K562 (cell line): ENCODE results near the gene ABCF2. TPM values are rescaled to one million over a fixed set of nuclear protein-coding genes. Genes with fewer than 3 reads are reported as not detected.

Source experiments
- ATAC-seq: fragments of 200-7000 bp; cut with Tn5 transposase; 3 replicates; pipeline ENCODE4 v1.9.1; 2020; ENCODE audit warnings: moderate library complexity
- BruUV-seq: library from RNA; stranded (reverse); fragments of 400-500 nt; replicated peaks from 2 replicates; lab custom pipeline; 2021; lab: Mats Ljungman, UMichigan
- CTCF ChIA-PET: fragments of 300-600 bp; formaldehyde crosslinking; extraction: SDS; loops from one replicate; lab custom pipeline; 2021; ENCODE audit warnings: low intra/inter-chr PET ratio; lab: Yijun Ruan, JAX
- POLR2A ChIA-PET: fragments of 300-600, 350-650 bp; sonication (Branson Sonifier 250); formaldehyde crosslinking; extraction: SDS; loops from one replicate; lab custom pipeline; 2021; ENCODE audit warnings: antibody characterized with exemption, inconsistent platforms; lab: Yijun Ruan, JAX
- DNase-seq, 4 experiments: peaks; one replicate each; pipeline versions ENCODE4 v3.0.0 to v3.0.0-alpha.2; 2011 to 2018; ENCODE audit warnings: low spot score in 3 of 4, mixed read lengths in 3 of 4; ENCODE audit errors: extremely low read depth in 1 of 4
- FAIRE-seq: peaks from 2 replicates; lab custom pipeline; 2011; peaks lifted over from hg19 to GRCh38; lab: Jason Lieb, UNC
- H2AFZ ChIP-seq: 2 replicates; pipeline ENCODE4 v1.6.0; 2011; ENCODE audit warnings: low read depth, low read length, control low read depth, inconsistent platforms
- H3K27ac ChIP-seq: fragments of 200-600 bp; 3 replicates; pipeline ENCODE4 v1.8.0; 2011; ENCODE audit warnings: low read depth, mild to moderate bottlenecking, control low read depth, inconsistent platforms, low read length, moderate library complexity, mixed read lengths; ENCODE audit errors: extremely low read depth
- H3K27me3 ChIP-seq, 2 experiments: fragments of 300-600 bp in 1 of 2; 2 replicates in 1 of 2; 3 replicates in 1 of 2; pipeline versions ENCODE4 v1.6.0 to v1.8.0; 2011; ENCODE audit warnings: inconsistent platforms in 2 of 2, low read length in 2 of 2, mild to moderate bottlenecking in 1 of 2, mixed read lengths in 1 of 2, moderate library complexity in 1 of 2; ENCODE audit not compliant: control insufficient read depth in 2 of 2, insufficient read depth in 2 of 2
- H3K36me3 ChIP-seq: fragments of 300-600 bp; 3 replicates; pipeline ENCODE4 v1.8.0; 2011; ENCODE audit warnings: mild to moderate bottlenecking, low read length, inconsistent platforms; ENCODE audit not compliant: control insufficient read depth, insufficient read depth
- H3K4me1 ChIP-seq, 2 experiments: fragments of 200-600 bp in 1 of 2; replicated peaks in 1 of 2; 2 replicates in 1 of 2; 3 replicates in 1 of 2; pipeline versions ENCODE4 v1.5.1 to v1.8.0; 2011; ENCODE audit warnings: inconsistent platforms in 2 of 2, low read length in 2 of 2, mild to moderate bottlenecking in 1 of 2, mixed read lengths in 1 of 2, moderate library complexity in 1 of 2; ENCODE audit not compliant: control insufficient read depth in 2 of 2, insufficient read depth in 2 of 2
- H3K4me2 ChIP-seq: 2 replicates; pipeline ENCODE4 v1.6.1; 2011; ENCODE audit warnings: low read length, control low read depth, inconsistent platforms, mixed read lengths; ENCODE audit not compliant: insufficient read depth
- H3K4me3 ChIP-seq: fragments of 200-600 bp; sonication (generic), shearing (Covaris generic); 2 replicates; pipeline ENCODE4 v1.5.1; 2016; ENCODE audit warnings: control low read depth, inconsistent platforms
- H3K79me2 ChIP-seq: fragments of 200-600 bp; 3 replicates; pipeline ENCODE4 v1.8.0; 2011; ENCODE audit warnings: low read length, inconsistent platforms; ENCODE audit not compliant: control insufficient read depth, insufficient read depth
- H3K9ac ChIP-seq, 2 experiments: 2 replicates each; pipeline versions ENCODE4 v1.6.0 to v1.6.1; 2011; ENCODE audit warnings: low read depth in 2 of 2, low read length in 2 of 2, control low read depth in 1 of 2, inconsistent platforms in 1 of 2, mild to moderate bottlenecking in 1 of 2, mixed read lengths in 1 of 2; ENCODE audit not compliant: insufficient read depth in 1 of 2
- H3K9me1 ChIP-seq: one replicate; pipeline ENCODE4 v1.6.0; 2011; ENCODE audit warnings: inconsistent platforms, mild to moderate bottlenecking, low read length, moderate library complexity; ENCODE audit not compliant: control insufficient read depth, insufficient read depth
- H3K9me3 ChIP-seq: replicated peaks from 2 replicates; pipeline ENCODE4 v1.5.1; 2011; ENCODE audit warnings: low read depth, low read length, inconsistent platforms; ENCODE audit not compliant: control insufficient read depth, insufficient read depth
- H4K20me1 ChIP-seq: replicated peaks from 2 replicates; pipeline ENCODE4 v1.6.1; 2011; ENCODE audit warnings: low read length, inconsistent platforms, mixed read lengths; ENCODE audit not compliant: control insufficient read depth, insufficient read depth
- IRF2 ChIP-seq: sonication (generic); formaldehyde crosslinking; IDR thresholded peaks from 2 replicates; pipeline ENCODE4 v1.8.1; 2022; ENCODE audit warnings: mild to moderate bottlenecking, missing genetic modification reagents
- PKNOX1 ChIP-seq: fragments of 450-650 bp; IDR thresholded peaks from 2 replicates; pipeline ENCODE4 v1.6.1; 2016
- USF1 ChIP-seq: sonication (generic); formaldehyde crosslinking; IDR thresholded peaks from 2 replicates; pipeline ENCODE4 v1.9.0; 2022; ENCODE audit warnings: mild to moderate bottlenecking, missing genetic modification reagents
- ZKSCAN3 ChIP-seq: fragments of 250-450 bp; sonication (Bioruptor Pico); IDR thresholded peaks from 2 replicates; pipeline ENCODE4 v1.4.0; 2020
- WGBS: fragments of 100-300 bp; shearing (Covaris generic); methylation state at CpG from one replicate; pipeline ENCODE4 v1.1.6; 2016; ENCODE audit warnings: low coverage, mixed read lengths; ENCODE audit not compliant: insufficient coverage; ENCODE audit errors: missing lambda C conversion rate; 5-methylcytosine and 5-hydroxymethylcytosine counted together
- in situ Hi-C: fragments of 300-500 bp; cut with MboI; formaldehyde crosslinking; loops from 4 replicates; pipeline ENCODE4 v1.15.0; 2018; ENCODE audit warnings: inconsistent platforms, mixed read lengths
- intact Hi-C: fragments of 100-400 bp; cut with micrococcal nuclease; formaldehyde crosslinking; loops from 2 replicates; pipeline ENCODE4 v1.14.2; 2022
- polyA plus RNA-seq, 8 experiments: library from polyadenylated mRNA; depleted of rRNA in 4 of 8; stranded (reverse) in 5 of 8; unstranded in 3 of 8; fragments of >200 nt; fragmentation: Nextera tagmentation in 2 of 8; fragmentation: Illumina TruSeq in 1 of 8; extraction: Ambion mirVana in 2 of 8; extraction: Trizol in 1 of 8; gene quantifications; 2 replicates each; pipeline versions ENCODE4 v1.2.1 to v1.2.3, GENCODE V29; 2011 to 2014; ENCODE audit warnings: inconsistent platforms in 1 of 8, missing spikeins in 1 of 8
- total RNA-seq, 7 experiments: library from RNA; depleted of rRNA in 6 of 7; stranded (reverse); fragments of >200 nt in 6 of 7; fragmentation: Illumina TruSeq in 2 of 7; extraction: Trizol in 2 of 7; gene quantifications; 2 replicates each; pipeline versions ENCODE4 v1.2.1 to v1.2.3, GENCODE V29; 2011 to 2021; ENCODE audit warnings: low replicate concordance in 1 of 7
- TF ChIP-seq, protein P1 (sequence below): fragments of 250-450 bp; sonication (Bioruptor Pico); IDR thresholded peaks from 2 replicates; pipeline ENCODE4 v1.4.0; 2020; ENCODE audit warnings: borderline replicate concordance

Gene ABCF2
- total and polyA plus RNA-seq, 9 of the 15 experiments (the other 6 are each of a cell fraction or from before 2014, with no cell fraction given), result 62.1 to 224 (median 113) TPM

GRCh38 chr7:151194188-151194587 is 32.8 kb downstream of the ABCF2 start:
- intact Hi-C loops, result loop anchor here (5.0 kb wide), 1 partner anchor 48 kb away; no protein-coding TSS in a partner anchor
- in situ Hi-C loops, result no loop called here
- Histone ChIP-seq H3K9me3 (no peaks in the 10 kb centered on the region), H3K9me1 (no peaks in the 10 kb centered on the region), H4K20me1 (peaks cover 24% of the 10 kb centered on the region), H3K9ac (peak overlapping the region in 1 of 2 experiments; percentile 1; a peak in 1 of 4 replicates), H3K27me3 (peaks cover 79 to 92% of the 10 kb centered on the region in 2 experiments), H3K79me2 (no peaks in the 10 kb centered on the region), H3K4me1 (peaks cover 0 to 3% of the 10 kb centered on the region in 2 experiments; a peak in 1 of 5 replicates), H3K4me2 (no peak overlapping the region), H3K4me3 (no peak overlapping the region), H3K27ac (no peak overlapping the region), H2AFZ (no peak overlapping the region), H3K36me3 (no peaks in the 10 kb centered on the region)
- ChIA-PET POLR2A (interaction anchor here (0.5 to 1.8 kb wide), 4 partner anchors 12 to 55 kb away, joined by 3 to 4 read pairs (median 4); no protein-coding TSS in a partner anchor), CTCF (no interaction called here)
- DNase-seq (no peak), ATAC-seq (no peak), FAIRE-seq (peak; percentile 26)
- no TSS peak for BruUV-seq
- WGBS, result under 1% methylated on average over 7 of the region's 7 CpGs
- TF ChIP-seq ZKSCAN3 (CRISPR knock-in tag) (no peak), IRF2 (CRISPR knock-in tag) (no peak), PKNOX1 (peak; percentile 42), USF1 (CRISPR knock-in tag) (no peak)
- TF ChIP-seq, protein P1, sequence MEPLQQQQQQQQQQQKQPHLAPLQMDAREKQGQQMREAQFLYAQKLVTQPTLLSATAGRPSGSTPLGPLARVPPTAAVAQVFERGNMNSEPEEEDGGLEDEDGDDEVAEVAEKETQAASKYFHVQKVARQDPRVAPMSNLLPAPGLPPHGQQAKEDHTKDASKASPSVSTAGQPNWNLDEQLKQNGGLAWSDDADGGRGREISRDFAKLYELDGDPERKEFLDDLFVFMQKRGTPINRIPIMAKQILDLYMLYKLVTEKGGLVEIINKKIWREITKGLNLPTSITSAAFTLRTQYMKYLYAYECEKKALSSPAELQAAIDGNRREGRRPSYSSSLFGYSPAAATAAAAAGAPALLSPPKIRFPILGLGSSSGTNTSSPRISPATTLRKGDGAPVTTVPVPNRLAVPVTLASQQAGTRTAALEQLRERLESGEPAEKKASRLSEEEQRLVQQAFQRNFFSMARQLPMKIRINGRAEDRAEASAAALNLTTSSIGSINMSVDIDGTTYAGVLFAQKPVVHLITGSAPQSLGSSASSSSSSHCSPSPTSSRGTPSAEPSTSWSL (CRISPR knock-in tag), result no peak
